ENCODE measurements around the gene CERK.

CERK gene

GRCh38 chr22:46691571-46691970, 46.5 kb downstream of the CERK start:
- TF ChIP-seq, protein P1, sequence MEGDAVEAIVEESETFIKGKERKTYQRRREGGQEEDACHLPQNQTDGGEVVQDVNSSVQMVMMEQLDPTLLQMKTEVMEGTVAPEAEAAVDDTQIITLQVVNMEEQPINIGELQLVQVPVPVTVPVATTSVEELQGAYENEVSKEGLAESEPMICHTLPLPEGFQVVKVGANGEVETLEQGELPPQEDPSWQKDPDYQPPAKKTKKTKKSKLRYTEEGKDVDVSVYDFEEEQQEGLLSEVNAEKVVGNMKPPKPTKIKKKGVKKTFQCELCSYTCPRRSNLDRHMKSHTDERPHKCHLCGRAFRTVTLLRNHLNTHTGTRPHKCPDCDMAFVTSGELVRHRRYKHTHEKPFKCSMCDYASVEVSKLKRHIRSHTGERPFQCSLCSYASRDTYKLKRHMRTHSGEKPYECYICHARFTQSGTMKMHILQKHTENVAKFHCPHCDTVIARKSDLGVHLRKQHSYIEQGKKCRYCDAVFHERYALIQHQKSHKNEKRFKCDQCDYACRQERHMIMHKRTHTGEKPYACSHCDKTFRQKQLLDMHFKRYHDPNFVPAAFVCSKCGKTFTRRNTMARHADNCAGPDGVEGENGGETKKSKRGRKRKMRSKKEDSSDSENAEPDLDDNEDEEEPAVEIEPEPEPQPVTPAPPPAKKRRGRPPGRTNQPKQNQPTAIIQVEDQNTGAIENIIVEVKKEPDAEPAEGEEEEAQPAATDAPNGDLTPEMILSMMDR (IDR thresholded peaks at IDR 0.05) = no peak
- Histone ChIP-seq H3K4me3 (no peak overlapping the region), H3K27ac (no peak overlapping the region)
- no peak for DNase-seq (ENCODE audit: low spot score)

DNA sequence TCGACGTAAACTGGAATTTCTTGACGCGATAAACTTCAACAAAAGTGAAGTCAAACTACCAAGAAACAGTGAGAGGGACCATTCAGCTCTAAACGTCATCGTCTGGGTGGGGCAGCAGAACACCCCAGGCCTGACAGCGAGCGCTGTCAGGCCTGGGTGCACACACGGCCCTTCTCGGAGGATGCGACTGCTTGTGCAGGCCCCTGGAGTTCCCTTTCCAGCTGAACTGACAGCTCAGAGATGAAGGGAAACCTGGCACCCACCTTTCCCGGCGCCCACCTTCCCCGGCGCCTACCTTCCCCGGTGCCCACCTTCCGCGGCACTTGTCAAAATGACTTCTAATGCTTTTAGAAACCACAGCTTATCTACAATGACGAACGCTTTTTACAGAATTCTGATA, 47.9 kb downstream of the CERK start:
- Histone ChIP-seq H3K27ac (no peak overlapping the region), H3K4me3 (no peak overlapping the region)
- TF ChIP-seq, protein P1 (IDR thresholded peaks at IDR 0.05) = no peak
- DNase-seq (ENCODE audit: low spot score) = no peak

DNA sequence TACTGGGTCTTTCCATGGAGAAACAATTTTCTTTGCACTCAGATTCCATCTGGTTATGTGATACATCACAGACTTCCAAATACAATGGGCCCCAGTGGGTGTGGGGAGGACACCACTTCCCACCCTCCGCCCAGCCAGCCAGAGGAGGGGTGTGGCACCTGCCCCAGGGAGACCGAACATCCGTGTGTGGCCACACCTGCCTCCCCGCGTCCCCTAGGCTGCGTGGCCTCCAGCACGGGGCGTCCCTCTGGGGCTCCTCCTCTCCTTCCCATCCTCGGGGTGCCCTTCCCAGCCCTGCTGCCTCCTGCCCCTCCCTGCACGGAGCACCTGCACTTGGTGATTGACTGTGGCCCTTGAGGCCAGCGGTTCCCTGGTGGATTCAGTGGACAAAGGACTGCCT, 49.1 kb downstream of the CERK start:
- TF ChIP-seq, protein P1 (IDR thresholded peaks at IDR 0.05) = no peak
- H3K27ac ChIP-seq = no peak overlapping the region
- DNase-seq (ENCODE audit: low spot score) = no peak

DNA sequence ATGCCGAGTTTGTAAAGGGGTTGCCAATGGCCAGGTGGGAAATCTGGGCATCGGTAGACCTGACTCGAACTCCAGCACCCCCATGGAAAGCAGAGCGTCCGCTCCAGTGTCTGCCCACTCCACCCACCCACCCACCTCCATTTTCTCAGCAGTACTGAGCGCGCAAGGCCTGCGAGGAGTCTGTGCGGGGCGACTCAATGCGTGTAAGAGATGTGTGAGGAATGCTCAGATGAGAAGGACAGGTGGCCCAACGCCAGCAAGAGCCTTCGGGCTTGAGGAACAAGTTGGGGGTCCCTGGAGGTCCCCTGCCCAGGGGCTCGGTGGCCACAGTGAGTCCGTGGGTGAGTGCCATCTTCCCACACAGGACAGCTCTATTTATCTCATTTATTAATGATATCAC, 50.6 kb downstream of the CERK start:
- Histone ChIP-seq H3K27ac (no peak overlapping the region), H3K4me3 (no peak overlapping the region)
- TF ChIP-seq, protein P1 (IDR thresholded peaks at IDR 0.05) = no peak
- DNase-seq (ENCODE audit: low spot score) = no peak

More for the DNA sequence above, 49.1 kb downstream of the CERK start:
- H3K4me3 ChIP-seq = no peak overlapping the region

DNA sequence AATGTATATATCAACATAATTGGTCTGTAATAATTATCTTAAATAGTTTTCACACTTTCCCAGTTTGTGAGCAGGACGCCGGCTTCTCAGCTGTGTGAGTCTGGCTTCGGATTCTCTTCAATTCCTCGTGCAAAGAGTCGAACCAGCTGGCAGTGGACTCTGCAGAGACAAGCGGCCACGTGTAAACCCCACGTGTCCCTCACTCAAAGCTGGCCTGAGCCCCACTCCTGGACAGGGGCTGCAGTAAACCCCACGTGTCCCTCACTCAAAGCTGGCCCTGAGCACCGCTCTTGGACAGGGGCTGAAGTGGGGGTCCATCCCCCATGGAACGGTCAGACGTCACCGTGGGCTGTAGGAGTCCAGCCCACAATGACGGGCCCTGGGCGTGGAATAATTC, 51.0 kb downstream of the CERK start:
- H3K27ac ChIP-seq = no peak overlapping the region
- no peak overlapping the region for H3K4me3 ChIP-seq
- DNase-seq (ENCODE audit: low spot score) = no peak
- TF ChIP-seq, protein P1 (IDR thresholded peaks at IDR 0.05) = no peak

DNA sequence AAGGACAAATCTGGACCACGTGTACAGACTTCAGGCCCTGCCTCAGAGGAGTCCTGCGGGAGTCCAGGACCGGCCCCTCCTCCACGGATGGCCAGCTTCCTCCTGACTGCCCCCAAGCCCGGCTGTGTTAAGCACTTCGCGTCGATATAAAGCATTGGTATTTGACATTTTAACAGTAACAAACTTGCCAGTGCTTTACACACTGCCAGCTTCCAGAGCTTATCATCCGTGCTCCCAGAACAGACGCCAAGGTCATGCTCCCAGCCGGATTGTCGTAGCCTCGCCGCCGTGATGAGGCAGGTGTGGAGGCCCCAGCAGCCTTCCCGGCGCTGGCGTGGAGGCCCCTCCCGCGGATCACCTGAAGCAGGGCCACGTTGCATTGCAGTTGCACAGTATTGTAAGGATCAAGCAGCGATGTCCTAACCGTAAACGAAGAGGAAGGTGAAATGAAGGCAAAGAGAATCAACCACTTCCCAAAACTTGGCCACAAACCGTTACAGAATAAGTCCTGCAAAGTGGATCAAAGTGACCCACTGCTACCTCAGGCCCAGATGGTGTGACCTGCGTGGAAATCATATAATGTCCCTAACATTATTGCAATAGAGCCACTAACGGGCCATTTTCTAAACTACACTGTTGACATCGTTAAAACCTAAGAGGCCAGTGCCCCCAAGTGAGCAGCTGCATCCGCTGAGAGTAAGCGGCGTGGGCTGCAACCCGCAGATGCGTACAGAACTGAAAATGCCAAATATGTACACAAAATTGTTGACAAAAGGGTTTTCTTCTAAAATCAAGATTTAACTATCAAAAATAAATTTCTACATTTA, 51.6 kb downstream of the CERK start:
- no peak overlapping the region for H3K4me3 ChIP-seq
- peak overlapping the region in 1 of 2 donors; percentile 16 for H3K27ac ChIP-seq
- DNase-seq (ENCODE audit: low spot score) = no peak
- TF ChIP-seq, protein P1 (IDR thresholded peaks at IDR 0.05) = no peak

DNA sequence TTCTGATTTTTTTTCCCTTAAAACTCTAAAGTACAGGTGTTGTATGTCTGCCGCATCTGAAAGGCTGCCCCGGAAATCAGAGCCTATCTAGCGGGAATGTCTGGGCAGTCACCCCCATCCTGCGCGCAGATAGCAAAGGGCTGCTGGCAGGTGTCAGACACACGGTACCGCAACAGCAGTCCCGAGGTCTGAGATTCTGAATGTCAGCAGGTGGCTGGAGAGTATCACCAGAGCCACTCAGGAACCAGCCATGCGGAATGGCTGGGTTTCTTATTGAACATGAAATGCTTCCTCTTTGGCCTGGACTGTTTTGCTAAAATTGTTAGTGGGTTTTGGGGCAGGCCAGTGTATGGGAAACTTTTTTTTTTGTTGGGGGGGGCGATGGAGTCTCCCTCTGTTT, 53.3 kb downstream of the CERK start:
- H3K4me3 ChIP-seq = no peak overlapping the region
- DNase-seq (ENCODE audit: low spot score) = no peak
- TF ChIP-seq, protein P1 (IDR thresholded peaks at IDR 0.05) = no peak
- H3K27ac ChIP-seq = no peak overlapping the region
